Keratinocyte (primary cell): ENCODE measurements around the gene DCLK1.

ENCODE experiments used
- EZH2 ChIP-seq: IDR thresholded peaks from one replicate; pipeline ENCODE4 v1.6.1; 2012; ENCODE audit warnings: inconsistent platforms, mild to moderate bottlenecking, low read length, moderate library complexity
- TF ChIP-seq, protein P1 (sequence below), 3 experiments: IDR thresholded peaks in 1 of 3; conservative IDR thresholded peaks in 1 of 3; optimal IDR thresholded peaks in 1 of 3; 2 replicates in 2 of 3; 3 replicates in 1 of 3; pipeline versions ENCODE3 to v1.5.1; 2011; ENCODE audit warnings: low read length in 3 of 3, mild to moderate bottlenecking in 3 of 3, moderate library complexity in 2 of 3, control low read depth in 1 of 3, inconsistent platforms in 1 of 3; ENCODE audit not compliant: insufficient read depth in 2 of 3; ENCODE audit errors: extremely low read depth in 1 of 3

DNA sequence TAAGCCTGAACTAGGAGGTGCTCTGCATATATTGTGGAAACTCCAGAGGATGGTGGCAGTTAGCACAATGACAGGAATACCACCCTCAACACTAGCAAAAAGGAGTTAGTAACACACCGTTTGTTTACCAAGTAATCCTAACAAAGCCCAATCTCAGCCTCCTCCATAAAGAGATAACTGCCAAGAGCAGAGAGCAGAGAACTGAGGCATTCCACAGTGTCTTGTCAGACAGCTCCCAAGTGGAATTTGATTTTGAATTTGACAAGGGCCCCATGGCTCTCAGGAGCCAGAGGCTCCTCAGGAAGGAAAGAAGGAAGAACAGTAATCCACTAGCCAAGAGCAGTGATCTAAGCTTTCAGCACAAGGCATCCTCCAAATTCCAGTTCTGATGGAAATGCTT is 298.6 kb downstream of the DCLK1 start:
- TF ChIP-seq, protein P1, sequence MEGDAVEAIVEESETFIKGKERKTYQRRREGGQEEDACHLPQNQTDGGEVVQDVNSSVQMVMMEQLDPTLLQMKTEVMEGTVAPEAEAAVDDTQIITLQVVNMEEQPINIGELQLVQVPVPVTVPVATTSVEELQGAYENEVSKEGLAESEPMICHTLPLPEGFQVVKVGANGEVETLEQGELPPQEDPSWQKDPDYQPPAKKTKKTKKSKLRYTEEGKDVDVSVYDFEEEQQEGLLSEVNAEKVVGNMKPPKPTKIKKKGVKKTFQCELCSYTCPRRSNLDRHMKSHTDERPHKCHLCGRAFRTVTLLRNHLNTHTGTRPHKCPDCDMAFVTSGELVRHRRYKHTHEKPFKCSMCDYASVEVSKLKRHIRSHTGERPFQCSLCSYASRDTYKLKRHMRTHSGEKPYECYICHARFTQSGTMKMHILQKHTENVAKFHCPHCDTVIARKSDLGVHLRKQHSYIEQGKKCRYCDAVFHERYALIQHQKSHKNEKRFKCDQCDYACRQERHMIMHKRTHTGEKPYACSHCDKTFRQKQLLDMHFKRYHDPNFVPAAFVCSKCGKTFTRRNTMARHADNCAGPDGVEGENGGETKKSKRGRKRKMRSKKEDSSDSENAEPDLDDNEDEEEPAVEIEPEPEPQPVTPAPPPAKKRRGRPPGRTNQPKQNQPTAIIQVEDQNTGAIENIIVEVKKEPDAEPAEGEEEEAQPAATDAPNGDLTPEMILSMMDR (optimal IDR thresholded peaks at IDR 0.05 in 1 of 3, IDR thresholded peaks at IDR 0.05 in 1 of 3, conservative IDR thresholded peaks at IDR 0.05 in 1 of 3; ENCODE audit: extremely low read depth in 1 of 3, insufficient read depth in 2 of 3, low read length in 3 of 3): no peak
- no peak for TF ChIP-seq EZH2
